LNCAP (cell line): ENCODE results near the gene ADAM8.

Experiments used
- TF ChIP-seq, protein P1 (sequence below): fragments of 450-650 bp; IDR thresholded peaks from 2 replicates; pipeline ENCODE4 v1.5.1; 2017; ENCODE audit warnings: mild to moderate bottlenecking

The ADAM8 gene

DNA sequence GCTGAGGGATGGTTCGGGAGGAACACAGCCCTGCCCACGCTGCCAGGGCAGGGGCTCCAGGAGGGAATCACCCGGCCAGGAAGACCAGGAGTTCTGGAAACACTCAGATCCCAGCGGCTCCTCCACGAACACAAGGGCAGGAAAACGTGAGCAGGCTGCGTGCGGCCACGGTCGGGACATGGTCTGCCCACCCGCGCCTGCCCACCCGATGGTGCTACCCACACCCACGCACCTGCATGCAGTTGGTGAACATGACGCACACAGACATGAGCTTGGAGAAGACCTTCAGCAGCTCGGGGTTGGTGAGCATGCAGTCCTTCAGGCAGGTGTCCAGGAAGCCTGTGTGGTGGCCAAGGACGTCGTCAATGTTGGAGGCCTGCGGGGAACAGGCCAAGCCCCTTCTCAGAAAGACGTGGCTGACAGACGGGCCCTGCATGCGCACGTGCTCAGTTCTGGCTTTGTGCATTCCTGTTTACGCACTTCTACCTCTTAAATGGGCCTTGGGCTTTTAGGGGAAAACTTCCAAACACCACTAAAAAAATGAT is 6.2 kb upstream of the ADAM8 start:
- TF ChIP-seq, protein P1, sequence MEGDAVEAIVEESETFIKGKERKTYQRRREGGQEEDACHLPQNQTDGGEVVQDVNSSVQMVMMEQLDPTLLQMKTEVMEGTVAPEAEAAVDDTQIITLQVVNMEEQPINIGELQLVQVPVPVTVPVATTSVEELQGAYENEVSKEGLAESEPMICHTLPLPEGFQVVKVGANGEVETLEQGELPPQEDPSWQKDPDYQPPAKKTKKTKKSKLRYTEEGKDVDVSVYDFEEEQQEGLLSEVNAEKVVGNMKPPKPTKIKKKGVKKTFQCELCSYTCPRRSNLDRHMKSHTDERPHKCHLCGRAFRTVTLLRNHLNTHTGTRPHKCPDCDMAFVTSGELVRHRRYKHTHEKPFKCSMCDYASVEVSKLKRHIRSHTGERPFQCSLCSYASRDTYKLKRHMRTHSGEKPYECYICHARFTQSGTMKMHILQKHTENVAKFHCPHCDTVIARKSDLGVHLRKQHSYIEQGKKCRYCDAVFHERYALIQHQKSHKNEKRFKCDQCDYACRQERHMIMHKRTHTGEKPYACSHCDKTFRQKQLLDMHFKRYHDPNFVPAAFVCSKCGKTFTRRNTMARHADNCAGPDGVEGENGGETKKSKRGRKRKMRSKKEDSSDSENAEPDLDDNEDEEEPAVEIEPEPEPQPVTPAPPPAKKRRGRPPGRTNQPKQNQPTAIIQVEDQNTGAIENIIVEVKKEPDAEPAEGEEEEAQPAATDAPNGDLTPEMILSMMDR = no peak

GRCh38 chr10:133281628-133282372 is 5.1 kb upstream of the ADAM8 start:
- TF ChIP-seq, protein P1 = no peak

GRCh38 chr10:133281084-133281483 is 4.4 kb upstream of the ADAM8 start:
- TF ChIP-seq, protein P1 = no peak

- TF ChIP-seq, protein P1 = no peak
These were observed 3.9 kb upstream of the ADAM8 start for GRCh38 chr10:133280391-133281059.

DNA sequence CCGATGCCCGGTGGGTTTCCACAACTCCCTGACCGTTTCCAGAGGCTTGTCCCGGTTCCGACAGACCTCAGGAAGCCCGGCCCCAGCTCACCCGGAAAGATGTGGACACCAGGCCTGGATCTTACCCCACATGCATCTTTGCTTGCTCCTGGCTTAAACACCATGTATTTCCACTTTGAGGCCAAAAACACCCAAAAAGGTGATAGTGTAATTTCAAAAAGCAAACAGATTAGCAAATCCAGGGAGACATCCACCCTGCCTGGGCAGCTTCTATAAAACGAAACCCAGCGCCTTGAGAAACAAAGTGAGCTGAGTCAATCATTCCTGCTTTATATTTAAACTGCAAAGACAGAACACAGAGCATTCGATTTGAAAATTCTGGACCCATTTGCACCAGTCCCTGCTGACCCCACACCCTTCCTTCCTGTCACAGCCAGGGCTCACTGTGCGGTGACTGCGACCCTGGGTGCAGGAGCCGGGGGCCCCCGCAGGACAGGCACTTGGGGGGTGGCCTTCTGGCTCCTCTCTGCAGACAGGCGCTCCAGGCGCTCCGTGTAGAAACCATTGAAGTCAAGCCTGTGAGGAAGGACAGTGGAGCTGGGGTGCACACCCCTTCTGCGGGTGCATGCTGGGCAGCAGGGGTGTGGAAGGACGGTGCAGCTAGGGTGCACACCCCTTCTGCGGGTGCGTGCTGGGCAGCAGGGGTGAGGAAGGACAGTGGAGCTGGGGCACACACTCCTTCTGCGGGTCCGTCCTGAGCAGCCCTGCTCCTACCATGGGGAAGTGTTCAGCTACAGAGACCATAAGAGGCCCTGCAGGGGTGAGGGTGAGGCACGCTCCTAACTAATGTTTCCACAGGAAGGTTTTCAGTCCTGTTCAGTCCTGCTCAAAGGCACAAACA is 2.9 kb upstream of the ADAM8 start:
- TF ChIP-seq, protein P1 = no peak

- TF ChIP-seq, protein P1 = no peak
These were observed 2.1 kb upstream of the ADAM8 start for GRCh38 chr10:133278577-133279265.
